HG03354 (cell line): ENCODE data around the gene RASL11B.

Experiments used
- ATAC-seq: cut with Tn5 transposase; IDR thresholded peaks from one replicate; pipeline ENCODE4 v1.9.1; 2021; ENCODE audit warnings: mild to moderate bottlenecking; ENCODE audit not compliant: unreplicated experiment, poor library complexity, severe bottlenecking

Gene RASL11B

DNA sequence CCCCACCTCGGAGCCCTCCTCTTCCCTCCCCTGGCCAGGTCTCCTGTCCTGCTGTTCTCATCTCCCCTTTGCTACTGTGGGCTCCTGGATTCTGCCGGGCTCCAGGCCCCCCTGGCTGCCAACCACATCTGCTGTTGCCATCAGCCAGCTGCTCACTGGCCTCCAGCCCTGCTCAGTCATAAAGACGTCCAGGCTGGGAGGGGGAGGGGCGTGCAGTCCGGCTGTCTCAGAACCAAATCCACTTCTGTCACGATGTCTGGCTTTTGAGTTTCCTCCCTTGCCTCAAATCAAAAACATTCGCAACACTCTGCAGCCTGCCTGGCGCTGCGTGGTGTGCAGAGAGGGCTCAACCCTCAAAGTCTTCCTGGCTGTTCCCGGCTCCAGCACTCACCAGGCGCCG is 7.1 kb downstream of the RASL11B start:
- ATAC-seq, result no peak

DNA sequence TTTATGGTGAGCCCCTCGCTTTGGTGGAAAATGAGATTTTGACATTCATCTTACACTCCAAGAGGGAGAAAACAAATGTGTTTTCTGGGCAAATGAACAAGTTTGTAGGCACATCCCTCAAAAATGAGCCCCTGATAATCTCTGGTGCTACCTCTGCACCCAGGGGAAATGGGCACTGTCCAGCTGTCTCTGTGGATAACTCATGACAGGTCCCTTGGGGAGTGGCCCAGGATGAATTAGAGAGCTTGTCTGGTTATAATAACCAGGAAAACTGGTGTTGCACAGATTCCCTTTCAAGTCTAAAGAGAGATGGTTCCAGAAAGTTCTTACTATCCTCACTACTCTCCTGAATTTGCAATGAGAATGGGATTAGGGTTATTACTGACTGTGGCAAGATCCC is 7.5 kb downstream of the RASL11B start:
- no peak for ATAC-seq

DNA sequence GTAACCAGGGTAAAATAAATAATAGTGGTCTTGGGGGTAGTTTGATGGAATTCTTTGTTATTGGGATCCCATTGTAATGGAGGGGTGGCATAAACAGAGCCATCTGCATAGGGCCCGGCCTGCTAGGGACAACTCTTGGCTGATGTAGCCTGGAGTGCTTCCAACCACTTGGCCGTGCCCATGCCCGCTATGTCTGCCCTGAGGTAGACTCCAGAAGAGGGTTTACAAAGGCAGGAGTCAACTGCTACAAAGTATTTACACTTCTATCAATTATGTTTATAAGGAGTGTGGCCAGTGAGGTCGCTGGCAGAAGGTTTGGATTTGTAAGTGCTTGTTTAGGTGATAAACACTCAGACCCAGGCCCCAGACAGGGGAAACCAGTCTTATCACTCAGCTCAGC is 8.1 kb downstream of the RASL11B start:
- no peak for ATAC-seq

DNA sequence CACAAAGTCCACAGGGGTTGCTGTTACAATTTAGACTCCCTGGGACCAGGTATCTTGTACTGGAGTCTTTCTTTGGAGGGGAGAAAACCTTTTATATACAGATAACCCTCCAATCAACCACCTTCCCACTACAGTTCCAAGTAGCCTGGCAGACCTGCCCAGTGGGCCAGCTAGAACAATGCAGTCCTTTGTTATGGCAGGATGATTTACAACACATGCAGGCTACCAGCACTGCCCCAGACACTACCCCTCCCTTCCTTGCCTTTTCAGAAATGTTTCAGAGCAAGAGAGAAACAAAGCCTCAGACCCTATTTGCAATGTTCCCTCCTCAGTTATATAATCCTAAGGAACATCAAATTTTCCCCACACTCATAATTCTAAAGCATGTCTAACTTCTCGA is 11.1 kb downstream of the RASL11B start:
- no peak for ATAC-seq

DNA sequence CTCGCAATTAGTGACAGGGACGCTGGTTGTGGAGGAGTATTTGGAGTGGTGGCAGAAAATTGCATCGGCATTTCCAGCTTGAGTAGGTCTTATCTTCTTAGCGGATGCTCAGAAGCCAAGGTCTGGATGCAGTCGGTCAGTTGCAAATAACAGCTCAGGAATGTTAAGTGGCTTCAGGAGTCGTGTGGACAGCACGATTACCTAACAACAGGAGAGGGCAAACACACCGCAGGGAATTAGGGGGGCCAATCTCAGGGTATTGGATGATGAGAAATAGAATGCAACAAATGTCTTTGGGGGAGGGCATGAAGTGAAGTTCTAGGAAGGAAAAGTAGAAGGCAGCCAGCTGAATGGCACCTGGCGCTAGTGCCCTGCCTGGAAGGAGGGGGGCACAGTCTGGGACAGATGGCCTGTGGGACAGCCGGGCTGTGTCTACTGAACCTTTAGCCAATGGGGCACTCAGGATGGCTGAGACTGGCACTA is 11.8 kb downstream of the RASL11B start:
- ATAC-seq, result no peak

DNA sequence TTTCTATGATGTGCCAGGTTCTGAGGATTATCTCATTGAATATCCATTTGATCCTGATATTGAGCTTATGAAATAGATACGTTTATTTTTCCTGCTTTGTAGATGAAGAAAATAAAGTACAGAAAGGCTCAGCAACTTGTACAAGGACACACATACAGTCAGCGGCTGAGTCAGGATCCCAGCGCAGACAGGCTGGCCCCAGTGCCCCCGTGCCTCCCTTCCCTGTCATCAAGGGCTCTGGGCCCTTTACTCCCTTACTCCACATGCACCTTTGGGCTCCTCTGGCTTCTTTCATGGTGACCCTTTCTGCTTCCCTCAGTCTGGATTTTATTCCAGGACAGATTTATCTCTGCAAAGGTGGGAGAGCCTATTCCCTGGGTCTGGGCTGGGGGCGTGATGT is 12.8 kb downstream of the RASL11B start:
- no peak for ATAC-seq

DNA sequence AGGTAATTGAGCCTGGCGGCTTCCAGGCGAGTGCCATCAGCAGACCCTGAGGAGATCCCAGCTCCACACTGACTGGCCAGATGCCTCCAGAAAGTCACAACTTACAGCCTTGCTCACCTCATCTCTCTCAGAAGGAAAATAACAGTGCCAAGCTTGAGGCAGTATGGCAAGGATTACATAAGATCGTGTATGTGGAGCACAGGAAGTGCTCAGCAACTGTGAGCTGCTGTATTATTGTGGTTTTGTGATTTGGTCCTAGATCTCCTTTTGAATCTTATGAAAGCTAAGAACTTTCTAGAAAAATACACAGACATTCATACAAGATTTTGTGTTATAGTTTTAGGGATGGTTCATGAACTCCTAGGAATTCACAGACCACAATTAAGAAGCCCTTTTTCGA is 14.0 kb downstream of the RASL11B start:
- ATAC-seq, result no peak

DNA sequence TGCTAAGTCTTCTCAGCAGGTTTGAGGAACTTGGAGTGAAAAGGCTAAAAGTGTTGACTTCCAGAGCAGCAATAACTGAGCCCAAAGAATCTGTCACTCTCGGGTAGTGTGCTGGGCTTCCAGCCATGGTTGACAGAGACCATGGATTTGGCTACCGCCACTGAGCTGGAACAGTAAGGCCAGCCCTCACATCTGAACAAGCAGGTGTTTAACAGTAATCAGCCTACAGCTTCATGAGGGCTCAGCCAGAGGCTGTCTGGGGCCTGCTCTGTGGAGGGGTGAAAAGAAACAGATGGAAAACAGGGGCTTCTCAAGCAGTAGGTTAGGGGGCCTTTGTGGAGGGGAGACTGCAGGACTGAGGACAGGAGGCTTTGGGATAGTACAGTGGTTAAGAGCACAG is 14.9 kb downstream of the RASL11B start:
- no peak for ATAC-seq

DNA sequence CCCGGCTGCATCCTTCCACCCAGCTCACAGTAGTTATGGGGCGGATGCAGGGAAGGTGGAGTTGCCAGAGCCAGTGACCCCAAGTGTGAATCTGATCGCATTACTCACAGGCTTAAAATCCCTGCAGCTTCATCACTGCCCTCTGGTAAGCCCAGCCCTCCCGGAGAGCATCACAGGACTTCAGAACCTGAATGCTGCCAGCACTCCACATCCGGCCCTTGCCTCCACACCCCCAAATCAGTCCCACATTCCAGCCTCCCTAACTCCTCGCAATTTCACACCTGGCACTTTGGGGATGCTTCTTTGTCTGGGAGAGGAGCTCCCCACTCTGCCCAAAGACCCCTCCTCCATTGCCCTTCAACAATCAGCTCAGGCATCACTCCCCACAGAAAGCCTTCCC is 15.6 kb downstream of the RASL11B start:
- no peak for ATAC-seq

DNA sequence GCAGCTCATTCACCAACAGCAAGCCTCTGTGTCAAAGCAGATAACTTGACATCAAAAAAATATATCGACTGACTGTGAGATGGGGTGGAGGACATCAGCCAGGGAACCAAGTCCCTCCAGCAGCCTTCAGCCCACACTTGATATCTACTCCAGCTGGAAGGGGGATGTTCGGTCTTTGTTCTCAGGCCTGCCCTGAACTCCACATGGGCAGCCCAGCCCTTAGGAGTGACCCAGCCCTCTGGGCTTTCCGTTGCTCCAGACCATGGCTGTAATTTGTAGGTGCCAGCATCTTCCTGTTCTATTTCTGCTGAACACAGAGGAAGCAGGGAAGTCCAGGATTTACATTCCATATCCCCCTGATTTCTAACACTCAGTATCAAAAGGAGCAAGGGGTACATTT is 17.4 kb downstream of the RASL11B start:
- ATAC-seq, result no peak

DNA sequence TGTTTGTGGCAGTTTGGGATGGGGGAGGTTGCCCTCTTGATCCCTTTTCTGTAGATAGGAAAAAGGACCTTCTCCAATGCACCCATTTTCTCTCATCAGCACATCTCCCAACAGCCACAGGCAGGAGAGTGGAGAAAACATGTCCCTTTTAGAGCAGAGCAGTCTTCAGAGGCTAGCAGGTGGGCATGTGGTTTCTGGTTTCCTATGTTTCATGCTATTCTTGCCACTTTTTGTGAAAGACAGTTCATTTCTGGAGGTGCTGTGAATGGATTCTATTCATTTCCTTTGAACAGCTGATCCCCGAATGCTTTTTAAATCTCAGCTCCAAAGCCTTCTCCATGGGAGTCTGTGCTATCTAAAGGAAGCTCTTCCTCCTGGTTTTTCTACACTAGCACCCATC is 18.9 kb downstream of the RASL11B start:
- ATAC-seq, result no peak

DNA sequence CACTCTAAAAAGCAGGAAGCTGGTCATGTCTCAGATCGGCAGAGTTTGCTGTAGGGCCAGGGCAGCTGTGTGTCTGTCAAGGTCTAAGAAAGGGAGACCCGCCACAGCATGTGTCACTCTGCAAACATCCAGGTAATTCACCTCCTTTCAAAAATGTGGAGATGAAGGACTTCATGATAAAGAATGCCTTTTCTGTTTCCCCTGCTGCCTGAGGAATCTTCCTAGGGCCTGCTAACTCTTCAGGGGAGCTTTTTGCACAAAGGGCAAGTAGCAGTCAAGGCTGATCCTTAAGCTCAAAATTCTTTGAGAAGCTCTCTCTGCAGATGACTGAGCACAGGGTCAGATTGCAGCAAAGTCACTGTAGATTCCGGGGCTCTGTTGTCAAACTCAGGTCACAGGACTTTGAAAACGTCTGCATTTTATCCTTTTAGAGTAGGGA is 21.1 kb downstream of the RASL11B start:
- ATAC-seq, result no peak

DNA sequence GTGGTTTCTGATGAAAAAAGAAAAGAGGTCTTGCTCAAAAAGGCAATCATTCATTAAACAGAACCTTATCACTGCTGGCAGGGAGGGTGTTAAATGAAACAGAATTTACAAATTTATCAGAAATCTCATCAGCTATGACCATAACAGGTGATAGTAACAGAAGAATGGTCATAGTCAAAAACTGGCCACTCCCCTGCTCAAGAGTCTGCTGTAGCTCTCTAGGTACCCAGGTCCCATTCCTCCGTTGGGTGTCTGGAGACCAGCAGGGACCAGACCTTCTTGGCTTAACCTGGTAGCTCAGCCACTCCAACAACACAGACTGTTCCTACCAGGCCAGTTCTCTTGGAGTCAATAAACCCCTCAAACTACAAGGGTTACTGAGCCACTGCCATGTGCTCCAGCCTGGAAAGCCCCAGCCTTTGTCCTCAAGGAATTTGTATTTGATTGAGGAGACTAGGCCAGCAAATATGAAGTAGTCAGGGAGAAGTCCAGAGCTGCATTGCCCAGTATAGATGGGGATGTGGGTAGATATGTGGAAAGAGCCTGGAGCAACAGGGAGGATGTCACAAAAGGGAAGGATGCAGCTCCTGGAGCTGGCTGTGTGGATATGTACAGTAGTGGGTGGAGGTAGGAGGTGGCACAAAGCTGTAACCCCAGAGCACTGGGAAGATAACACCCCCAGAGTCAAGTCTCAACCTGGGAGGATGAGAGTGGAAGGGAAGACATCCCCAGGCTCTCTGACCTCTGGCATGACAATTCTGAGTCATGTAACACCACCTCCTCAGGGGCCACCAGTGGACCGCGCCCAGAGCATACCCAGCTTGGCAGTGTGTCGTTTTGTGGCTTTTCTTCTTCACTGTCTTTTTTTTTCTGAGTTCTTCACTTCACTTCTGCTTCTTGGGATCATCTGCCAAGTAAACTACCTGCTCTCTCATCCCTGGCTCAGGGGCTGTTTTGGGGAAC is 21.9 kb downstream of the RASL11B start:
- no peak for ATAC-seq

DNA sequence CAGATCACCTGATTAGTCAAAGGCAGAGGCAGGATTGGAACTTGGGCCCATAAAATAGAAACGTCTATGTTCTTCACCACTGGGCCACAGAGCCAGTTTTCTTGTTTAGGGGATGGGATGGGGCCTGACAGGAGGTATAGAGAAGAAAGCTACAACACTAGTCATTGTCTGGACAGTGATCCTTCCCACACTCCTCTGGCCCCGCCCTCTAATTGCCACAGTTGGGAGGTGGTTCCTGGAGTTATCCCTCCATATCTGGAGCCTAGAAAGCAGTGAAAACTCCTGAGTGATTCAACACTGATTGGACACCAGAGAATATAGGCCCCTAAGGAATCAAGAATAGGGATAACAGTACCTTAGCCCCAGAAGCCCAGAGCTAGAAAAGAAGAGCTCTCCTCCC is 22.9 kb downstream of the RASL11B start:
- ATAC-seq, result no peak

DNA sequence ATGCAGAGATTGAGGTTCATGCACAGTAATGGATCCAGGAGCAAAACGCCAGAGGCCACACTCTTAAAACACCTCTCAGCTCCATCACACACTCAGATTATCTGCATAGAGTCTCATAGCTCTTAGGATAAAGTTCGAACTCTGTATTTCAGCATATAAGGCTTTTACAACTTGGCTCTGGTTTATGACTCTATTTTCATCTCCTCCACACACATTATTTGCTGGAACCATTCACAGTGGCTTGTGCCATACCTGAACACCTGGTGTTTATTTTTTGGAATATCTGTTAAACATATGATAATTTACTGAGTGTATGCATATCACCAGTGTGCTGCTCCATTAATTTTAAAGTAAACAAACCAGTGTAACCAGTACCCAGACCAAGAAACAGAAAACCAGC is 27.2 kb downstream of the RASL11B start:
- ATAC-seq, result no peak

DNA sequence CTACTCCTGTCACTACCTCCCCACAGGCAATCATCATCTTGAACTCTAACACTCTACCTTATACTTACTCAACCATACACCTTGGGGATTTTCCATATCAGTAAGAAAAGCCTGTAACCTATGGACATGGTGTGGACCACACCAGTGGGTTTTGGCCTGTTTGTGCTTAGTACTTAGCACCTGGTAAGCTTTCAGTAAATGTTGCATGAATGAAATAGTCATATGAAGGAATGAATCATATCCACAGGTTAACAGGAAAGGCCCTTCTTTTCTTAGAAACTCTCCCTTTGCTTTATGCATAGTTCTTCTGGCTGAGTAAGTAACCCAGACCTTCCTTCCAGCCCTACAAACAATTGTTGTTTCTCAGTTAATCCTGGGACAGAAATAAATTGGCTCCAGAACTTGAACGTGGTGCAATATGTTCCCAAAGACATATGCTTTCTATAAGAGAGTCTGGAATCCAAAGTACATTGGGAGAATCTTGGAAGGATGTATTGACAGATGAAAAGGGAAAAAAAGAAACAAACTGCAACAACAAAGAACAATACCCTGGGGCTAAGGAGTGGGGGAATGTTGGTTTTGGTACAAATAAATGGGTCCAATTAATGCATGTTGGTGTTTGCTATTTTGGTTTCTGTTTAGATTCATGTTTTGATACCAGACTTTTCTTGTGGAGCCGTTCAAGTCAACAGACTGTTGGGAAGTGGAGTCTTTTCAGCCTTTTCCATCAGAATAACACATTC is 27.8 kb downstream of the RASL11B start:
- ATAC-seq, result no peak

DNA sequence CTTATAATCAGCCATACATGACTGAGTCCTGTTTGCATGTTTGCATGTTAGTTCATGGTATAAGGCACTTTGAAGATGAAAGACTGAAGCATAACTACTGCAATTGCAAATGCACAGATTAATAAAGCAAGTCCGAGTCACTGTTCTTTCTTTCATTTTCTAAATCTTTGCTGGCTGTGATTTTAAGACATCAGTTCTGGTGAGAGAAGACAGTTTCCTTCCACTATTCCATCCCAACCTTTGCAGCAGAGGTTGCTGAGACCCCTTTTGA is 28.3 kb downstream of the RASL11B start:
- ATAC-seq, result no peak

DNA sequence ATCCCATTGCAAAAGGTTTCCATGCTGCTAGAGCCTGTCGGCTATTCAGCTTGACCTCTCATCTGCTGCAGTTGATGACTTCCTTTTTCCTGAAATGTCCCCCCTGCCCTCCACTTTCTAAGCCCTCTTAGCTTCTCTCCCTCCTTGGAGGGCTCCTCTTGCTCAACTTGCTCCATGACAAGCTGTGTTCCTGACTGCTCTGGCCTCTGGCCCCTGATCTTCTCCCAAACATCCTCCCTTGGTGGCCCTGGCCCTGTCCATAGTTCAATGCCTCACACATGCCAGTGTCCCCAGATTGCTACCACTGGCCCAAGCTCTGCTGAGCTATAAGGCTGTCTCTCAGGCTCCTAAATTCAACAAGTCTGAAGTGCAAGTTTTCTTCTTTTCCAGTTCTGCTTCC is 29.6 kb downstream of the RASL11B start:
- ATAC-seq, result no peak

DNA sequence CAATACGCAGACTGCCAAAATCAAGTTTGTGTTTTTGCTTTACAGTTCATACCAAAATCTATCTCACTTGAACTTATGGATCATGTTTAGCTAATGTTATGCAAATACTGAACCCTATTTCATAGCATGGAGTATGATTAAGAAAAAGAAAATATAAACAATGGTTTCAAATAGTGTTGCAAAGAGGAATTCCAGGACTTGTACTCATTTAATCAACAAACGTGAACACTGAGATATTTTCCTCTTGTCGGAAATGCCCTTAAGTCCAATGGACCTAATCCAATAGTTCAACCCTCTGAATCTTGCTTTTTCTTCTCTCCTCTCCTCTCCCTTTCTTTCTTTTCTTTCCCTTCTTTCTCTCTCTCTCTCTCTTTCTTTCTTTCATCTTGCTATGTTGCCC is 30.8 kb downstream of the RASL11B start:
- no peak for ATAC-seq

DNA sequence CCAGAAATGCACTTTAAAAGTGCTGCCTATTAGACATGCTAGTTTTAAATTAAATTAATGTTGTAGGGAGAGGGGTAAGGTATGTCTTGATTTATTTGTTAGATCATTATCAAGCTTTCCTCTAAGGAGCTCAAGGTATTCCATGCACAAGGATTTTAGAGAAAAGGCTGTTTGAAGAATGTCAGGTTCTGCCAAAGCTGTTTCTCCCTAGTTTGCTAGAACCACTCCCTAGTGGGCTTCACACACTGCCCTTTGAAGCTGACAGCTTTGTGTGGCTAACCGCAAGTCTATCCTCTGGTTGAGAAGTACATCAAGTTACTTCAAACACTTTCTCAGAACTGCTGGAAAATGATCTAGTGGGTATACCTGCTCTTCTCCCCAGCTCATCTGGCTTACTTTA is 32.3 kb downstream of the RASL11B start:
- no peak for ATAC-seq

DNA sequence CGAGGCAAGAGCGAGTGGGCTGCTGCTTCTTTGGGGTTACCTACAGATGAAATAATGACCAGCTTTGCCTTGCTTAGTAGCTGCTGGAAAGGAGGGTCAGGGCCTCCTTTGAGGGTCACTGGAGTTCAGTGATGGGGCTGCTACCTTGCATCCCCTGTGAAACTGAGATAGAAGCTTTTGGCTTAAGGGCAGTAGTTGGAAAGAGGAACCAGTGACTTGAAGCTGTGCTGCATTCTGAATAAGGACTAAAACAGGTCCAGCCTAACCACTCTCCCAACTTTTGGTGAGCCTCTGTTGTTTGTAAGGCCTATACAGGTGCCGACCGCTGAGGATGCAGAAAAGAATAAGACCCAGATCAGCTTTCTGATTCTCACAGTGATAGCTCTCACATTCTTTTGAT is 41.2 kb downstream of the RASL11B start:
- ATAC-seq, result no peak
